Measurements from ENCODE around the gene SLC2A6. TPM values are rescaled to one million over a fixed set of nuclear protein-coding genes. Genes with fewer than 3 reads are reported as not detected.

The SLC2A6 gene
- total and polyA plus RNA-seq, 2 experiments from 2014 or later = 7.3 to 10.6 TPM

DNA sequence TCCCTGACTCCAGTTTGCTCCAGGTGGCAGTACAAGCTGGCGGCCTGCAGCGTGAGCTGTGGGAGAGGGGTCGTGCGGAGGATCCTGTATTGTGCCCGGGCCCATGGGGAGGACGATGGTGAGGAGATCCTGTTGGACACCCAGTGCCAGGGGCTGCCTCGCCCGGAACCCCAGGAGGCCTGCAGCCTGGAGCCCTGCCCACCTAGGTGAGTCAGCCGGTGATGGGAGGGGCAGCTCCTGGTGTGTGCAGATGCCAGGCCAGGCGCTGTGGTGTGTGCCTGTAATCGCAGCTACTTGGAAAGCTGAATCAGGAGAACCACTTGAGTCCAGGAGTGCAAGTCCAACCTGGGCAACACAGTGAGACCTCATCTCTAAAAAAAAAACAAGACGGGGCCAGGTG lies 29.1 kb downstream of the SLC2A6 start:
- 96% methylated on average over 12 of the region's 12 CpGs for WGBS (ENCODE audit: low lambda C conversion rate, missing lambda C conversion rate)
- no peaks in the 10 kb centered on the region for H4K20me1 ChIP-seq (ENCODE audit: insufficient read depth, poor library complexity, severe bottlenecking)
- no peaks in the 10 kb centered on the region for H3K36me3 ChIP-seq (replicated peaks; ENCODE audit: insufficient read depth, low read depth)
- DNase-seq (ENCODE audit: low spot score) = peak; percentile 44
- no peak overlapping the region for H3K4me3 ChIP-seq
- TF ChIP-seq EZH2 (IDR thresholded peaks at IDR 0.05; ENCODE audit: borderline replicate concordance) = no peak
- no peak for TF ChIP-seq EZH2phosphoT487 (IDR thresholded peaks at IDR 0.05; ENCODE audit: low read depth, severe bottlenecking, unreplicated experiment)
- TF ChIP-seq, protein P1, sequence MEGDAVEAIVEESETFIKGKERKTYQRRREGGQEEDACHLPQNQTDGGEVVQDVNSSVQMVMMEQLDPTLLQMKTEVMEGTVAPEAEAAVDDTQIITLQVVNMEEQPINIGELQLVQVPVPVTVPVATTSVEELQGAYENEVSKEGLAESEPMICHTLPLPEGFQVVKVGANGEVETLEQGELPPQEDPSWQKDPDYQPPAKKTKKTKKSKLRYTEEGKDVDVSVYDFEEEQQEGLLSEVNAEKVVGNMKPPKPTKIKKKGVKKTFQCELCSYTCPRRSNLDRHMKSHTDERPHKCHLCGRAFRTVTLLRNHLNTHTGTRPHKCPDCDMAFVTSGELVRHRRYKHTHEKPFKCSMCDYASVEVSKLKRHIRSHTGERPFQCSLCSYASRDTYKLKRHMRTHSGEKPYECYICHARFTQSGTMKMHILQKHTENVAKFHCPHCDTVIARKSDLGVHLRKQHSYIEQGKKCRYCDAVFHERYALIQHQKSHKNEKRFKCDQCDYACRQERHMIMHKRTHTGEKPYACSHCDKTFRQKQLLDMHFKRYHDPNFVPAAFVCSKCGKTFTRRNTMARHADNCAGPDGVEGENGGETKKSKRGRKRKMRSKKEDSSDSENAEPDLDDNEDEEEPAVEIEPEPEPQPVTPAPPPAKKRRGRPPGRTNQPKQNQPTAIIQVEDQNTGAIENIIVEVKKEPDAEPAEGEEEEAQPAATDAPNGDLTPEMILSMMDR (IDR thresholded peaks at IDR 0.05; ENCODE audit: poor library complexity) = no peak
- H3K9me2 ChIP-seq (replicated peaks; ENCODE audit: insufficient read depth) = no peaks in the 10 kb centered on the region
- H3K27ac ChIP-seq = no peak overlapping the region
- H3K4me2 ChIP-seq = no peak overlapping the region
- H3K27me3 ChIP-seq = no peaks in the 10 kb centered on the region
- no peaks in the 10 kb centered on the region for H3K9me3 ChIP-seq (ENCODE audit: low read depth)
- no peaks in the 10 kb centered on the region for H3K79me2 ChIP-seq
- H3K4me1 ChIP-seq (ENCODE audit: insufficient read depth) = no peaks in the 10 kb centered on the region
- no peak overlapping the region for H2AFZ ChIP-seq

- WGBS (ENCODE audit: low lambda C conversion rate, missing lambda C conversion rate) = 87% methylated on average over 13 of the region's 13 CpGs
- no peaks in the 10 kb centered on the region for H3K79me2 ChIP-seq
- H3K27me3 ChIP-seq = no peaks in the 10 kb centered on the region
- no peak for TF ChIP-seq EZH2phosphoT487 (IDR thresholded peaks at IDR 0.05; ENCODE audit: low read depth, severe bottlenecking, unreplicated experiment)
- TF ChIP-seq, protein P1 (IDR thresholded peaks at IDR 0.05; ENCODE audit: poor library complexity) = no peak
- no peak for TF ChIP-seq EZH2 (IDR thresholded peaks at IDR 0.05; ENCODE audit: borderline replicate concordance)
- no peaks in the 10 kb centered on the region for H4K20me1 ChIP-seq (ENCODE audit: insufficient read depth, poor library complexity, severe bottlenecking)
- no peak overlapping the region for H3K4me2 ChIP-seq
- no peak overlapping the region for H3K27ac ChIP-seq
- no peaks in the 10 kb centered on the region for H3K4me1 ChIP-seq (ENCODE audit: insufficient read depth)
- DNase-seq (ENCODE audit: low spot score) = no peak
- no peak overlapping the region for H3K4me3 ChIP-seq
- no peaks in the 10 kb centered on the region for H3K9me3 ChIP-seq (ENCODE audit: low read depth)
- H3K9me2 ChIP-seq (replicated peaks; ENCODE audit: insufficient read depth) = no peaks in the 10 kb centered on the region
- no peak overlapping the region for H2AFZ ChIP-seq
- H3K36me3 ChIP-seq (replicated peaks; ENCODE audit: insufficient read depth, low read depth) = no peaks in the 10 kb centered on the region
These were observed 30.4 kb downstream of the SLC2A6 start for GRCh38 chr9:133448487-133448972.

DNA sequence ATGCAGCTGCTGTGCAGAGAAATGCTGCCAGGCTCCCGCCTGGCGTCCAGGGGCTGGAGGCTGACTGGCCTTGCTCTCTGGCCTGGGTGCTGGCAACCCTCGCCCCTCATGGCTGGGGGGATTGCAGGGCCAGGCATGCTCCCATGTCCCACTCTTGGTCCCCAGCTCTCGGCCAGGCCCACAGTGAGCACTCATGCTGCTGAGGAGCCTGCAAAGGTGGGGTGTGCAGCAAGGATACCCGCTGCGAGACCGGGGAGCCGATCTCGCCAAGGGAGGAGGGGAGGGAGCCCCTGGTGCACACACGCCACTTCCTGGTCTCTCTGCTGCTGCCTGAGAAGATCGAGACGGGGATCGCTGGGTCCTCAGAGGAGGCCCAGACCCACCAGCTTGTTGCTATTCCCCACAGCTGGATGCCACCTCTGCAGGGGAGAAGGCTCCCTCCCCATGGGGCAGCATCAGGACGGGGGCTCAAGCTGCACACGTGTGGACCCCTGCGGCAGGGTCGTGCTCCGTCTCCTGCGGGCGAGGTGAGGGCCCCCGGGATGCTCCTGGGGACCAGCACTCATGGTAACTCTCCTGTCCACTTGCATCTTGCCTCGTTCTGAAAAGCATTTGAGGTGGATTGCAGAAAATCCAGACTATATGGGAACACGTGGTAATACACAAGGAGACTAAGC lies 33.5 kb downstream of the SLC2A6 start:
- no peaks in the 10 kb centered on the region for H3K4me1 ChIP-seq (ENCODE audit: insufficient read depth)
- H3K9me3 ChIP-seq (ENCODE audit: low read depth) = no peaks in the 10 kb centered on the region
- no peak overlapping the region for H3K27ac ChIP-seq
- H4K20me1 ChIP-seq (ENCODE audit: insufficient read depth, poor library complexity, severe bottlenecking) = no peaks in the 10 kb centered on the region
- 89% methylated on average over 22 of the region's 23 CpGs for WGBS (ENCODE audit: low lambda C conversion rate, missing lambda C conversion rate)
- no peaks in the 10 kb centered on the region for H3K9me2 ChIP-seq (replicated peaks; ENCODE audit: insufficient read depth)
- no peaks in the 10 kb centered on the region for H3K27me3 ChIP-seq
- H3K4me2 ChIP-seq = no peak overlapping the region
- no peaks in the 10 kb centered on the region for H3K79me2 ChIP-seq
- no peak for DNase-seq (ENCODE audit: low spot score)
- TF ChIP-seq EZH2phosphoT487 (IDR thresholded peaks at IDR 0.05; ENCODE audit: low read depth, severe bottlenecking, unreplicated experiment) (no peak), EZH2 (IDR thresholded peaks at IDR 0.05; ENCODE audit: borderline replicate concordance) (no peak)
- TF ChIP-seq, protein P1 (IDR thresholded peaks at IDR 0.05; ENCODE audit: poor library complexity) = no peak
- H2AFZ ChIP-seq = no peak overlapping the region
- H3K4me3 ChIP-seq = no peak overlapping the region
- H3K36me3 ChIP-seq (replicated peaks; ENCODE audit: insufficient read depth, low read depth) = no peaks in the 10 kb centered on the region
